Measurements from ENCODE around the gene MCOLN2.

MCOLN2 gene

GRCh38 chr1:84889437-84889836 is 107.5 kb downstream of the MCOLN2 start:
- Histone ChIP-seq H3K9me3 (no peaks in the 10 kb centered on the region), H3K4me1 (peaks cover 19% of the 10 kb centered on the region), H3K27me3 (ENCODE audit: low read depth) (no peaks in the 10 kb centered on the region), H3K4me3 (no peak overlapping the region), H3K36me3 (replicated peaks) (peaks cover 5% of the 10 kb centered on the region; the same call in 1 of the 2 replicates)
- in situ Hi-C loops (cut with MboI; ENCODE audit: low sequenced_read_pairs): no loop called here
- no peak for DNase-seq (ENCODE audit: low spot score in 2 of 2)

- Histone ChIP-seq H3K36me3 (replicated peaks) (peaks cover 6% of the 10 kb centered on the region; the same call in 1 of the 2 replicates), H3K4me3 (no peak overlapping the region), H3K4me1 (peaks cover 18% of the 10 kb centered on the region), H3K27me3 (ENCODE audit: low read depth) (no peaks in the 10 kb centered on the region), H3K9me3 (no peaks in the 10 kb centered on the region)
- in situ Hi-C loops (cut with MboI; ENCODE audit: low sequenced_read_pairs): no loop called here
- no peak for DNase-seq (ENCODE audit: low spot score in 2 of 2)
Observed at GRCh38 chr1:84888753-84889152, 108.2 kb downstream of the MCOLN2 start.

DNA sequence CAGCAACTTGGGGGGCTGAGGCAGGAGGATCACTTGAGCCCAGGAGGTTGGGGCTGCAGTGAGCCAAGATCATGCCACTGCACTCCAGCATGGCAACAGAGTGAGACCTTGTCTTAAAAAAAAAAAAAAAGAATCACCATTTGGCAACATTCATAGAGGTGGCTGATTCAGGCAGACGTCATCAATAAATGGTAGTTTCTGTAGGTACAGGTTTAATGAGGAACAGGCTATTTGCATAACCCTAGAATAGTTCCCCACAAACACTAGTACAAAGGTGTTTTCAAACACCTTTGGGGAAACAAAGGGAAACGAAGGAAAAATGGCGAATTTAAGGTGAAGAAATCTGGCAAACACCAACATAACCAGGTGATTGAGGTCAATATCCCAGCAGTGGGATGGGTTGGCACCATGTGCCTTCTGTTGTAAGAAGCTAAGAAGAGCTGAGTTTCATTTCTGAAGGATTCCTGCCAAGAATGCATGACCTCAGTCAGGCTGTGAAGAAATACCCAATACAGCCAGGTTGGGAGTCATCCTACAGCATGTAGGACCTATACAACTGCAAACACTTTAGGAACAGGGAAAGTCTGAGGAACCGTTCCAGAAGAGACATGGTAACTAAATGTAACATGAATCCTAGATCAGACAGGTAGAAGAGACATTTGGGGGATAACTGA is 109.5 kb downstream of the MCOLN2 start:
- peaks cover 6% of the 10 kb centered on the region; the same call in 1 of the 2 replicates for H3K36me3 ChIP-seq (replicated peaks)
- no peaks in the 10 kb centered on the region; the same call in 1 of the 2 replicates for H3K9me3 ChIP-seq
- in situ Hi-C loops (cut with MboI; ENCODE audit: low sequenced_read_pairs): no loop called here
- peaks cover 12% of the 10 kb centered on the region for H3K4me1 ChIP-seq
- no peak for DNase-seq (ENCODE audit: low spot score in 2 of 2)
- H3K4me3 ChIP-seq: no peak overlapping the region
- no peaks in the 10 kb centered on the region for H3K27me3 ChIP-seq (ENCODE audit: low read depth)

DNA sequence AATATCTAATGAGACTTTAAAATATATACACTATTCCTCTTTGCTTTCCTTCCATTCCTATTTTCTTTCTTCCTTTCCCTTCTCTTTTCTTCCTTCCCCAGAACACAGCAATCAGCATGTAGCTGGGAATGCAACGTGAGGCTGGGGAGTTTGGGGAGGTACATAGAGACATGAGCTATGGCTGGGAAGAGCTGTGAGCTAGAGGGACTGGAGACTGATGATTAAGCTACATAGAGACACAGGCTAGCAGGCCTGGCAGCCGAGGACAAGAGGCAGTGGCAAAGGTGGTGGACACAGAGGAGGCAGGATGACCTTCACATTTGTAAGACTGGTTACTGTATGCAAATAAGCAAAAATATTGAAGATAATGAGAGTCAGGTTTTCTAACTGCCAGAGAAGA is 111.4 kb downstream of the MCOLN2 start:
- in situ Hi-C loops (cut with MboI; ENCODE audit: low sequenced_read_pairs): no loop called here

GRCh38 chr1:84884671-84885389 is 112.1 kb downstream of the MCOLN2 start:
- H3K36me3 ChIP-seq (replicated peaks): peaks cover 6% of the 10 kb centered on the region; the same call in 1 of the 2 replicates
- H3K4me1 ChIP-seq: no peaks in the 10 kb centered on the region
- no peak for DNase-seq (ENCODE audit: low spot score in 2 of 2)
- peaks cover 3% of the 10 kb centered on the region; the same call in 1 of the 2 replicates for H3K9me3 ChIP-seq
- no peak overlapping the region for H3K4me3 ChIP-seq
- H3K27me3 ChIP-seq (ENCODE audit: low read depth): no peaks in the 10 kb centered on the region
- in situ Hi-C loops (cut with MboI; ENCODE audit: low sequenced_read_pairs): no loop called here

More for the DNA sequence above, 111.4 kb downstream of the MCOLN2 start:
- no peak overlapping the region for H3K4me3 ChIP-seq
- H3K36me3 ChIP-seq (replicated peaks): peaks cover 6% of the 10 kb centered on the region; the same call in 1 of the 2 replicates
- no peaks in the 10 kb centered on the region for H3K4me1 ChIP-seq
- H3K27me3 ChIP-seq (ENCODE audit: low read depth): no peaks in the 10 kb centered on the region
- no peak for DNase-seq (ENCODE audit: low spot score in 2 of 2)
- peaks cover 3% of the 10 kb centered on the region; the same call in 1 of the 2 replicates for H3K9me3 ChIP-seq

DNA sequence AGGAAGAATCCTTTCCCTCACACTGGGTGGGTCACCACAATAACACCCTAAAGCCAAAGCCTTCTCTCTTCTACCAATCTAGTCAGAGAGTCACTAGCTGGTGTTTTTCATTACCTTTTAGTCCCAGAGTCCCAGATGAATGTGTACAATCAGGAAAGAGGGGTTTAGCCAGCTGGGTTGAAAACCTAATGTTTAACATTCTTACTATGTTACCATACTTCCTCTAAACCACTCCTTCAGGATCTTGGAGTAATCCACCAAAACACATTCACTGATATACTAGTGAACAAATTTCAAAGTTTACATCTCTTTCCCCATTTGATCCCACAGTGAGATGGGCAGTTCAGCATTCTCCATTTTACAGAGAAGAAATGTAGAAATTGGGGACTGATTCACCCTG is 113.6 kb downstream of the MCOLN2 start:
- in situ Hi-C loops (cut with MboI; ENCODE audit: low sequenced_read_pairs): no loop called here
- peaks cover 6% of the 10 kb centered on the region; the same call in 1 of the 2 replicates for H3K36me3 ChIP-seq (replicated peaks)
- no peak for DNase-seq (ENCODE audit: low spot score in 2 of 2)
- H3K27me3 ChIP-seq (ENCODE audit: low read depth): no peaks in the 10 kb centered on the region
- no peaks in the 10 kb centered on the region for H3K4me1 ChIP-seq
- H3K4me3 ChIP-seq: no peak overlapping the region
- H3K9me3 ChIP-seq: peaks cover 3% of the 10 kb centered on the region; the same call in 1 of the 2 replicates

GRCh38 chr1:84877592-84877991 is 119.3 kb downstream of the MCOLN2 start:
- Histone ChIP-seq H3K9me3 (peaks cover 3% of the 10 kb centered on the region; the same call in 1 of the 2 replicates), H3K27me3 (ENCODE audit: low read depth) (no peaks in the 10 kb centered on the region), H3K4me3 (no peak overlapping the region), H3K36me3 (replicated peaks) (no peaks in the 10 kb centered on the region), H3K4me1 (peaks cover 4% of the 10 kb centered on the region; the same call in 1 of the 2 replicates)
- DNase-seq (ENCODE audit: low spot score in 2 of 2): no peak
- in situ Hi-C loops (cut with MboI; ENCODE audit: low sequenced_read_pairs): no loop called here

DNA sequence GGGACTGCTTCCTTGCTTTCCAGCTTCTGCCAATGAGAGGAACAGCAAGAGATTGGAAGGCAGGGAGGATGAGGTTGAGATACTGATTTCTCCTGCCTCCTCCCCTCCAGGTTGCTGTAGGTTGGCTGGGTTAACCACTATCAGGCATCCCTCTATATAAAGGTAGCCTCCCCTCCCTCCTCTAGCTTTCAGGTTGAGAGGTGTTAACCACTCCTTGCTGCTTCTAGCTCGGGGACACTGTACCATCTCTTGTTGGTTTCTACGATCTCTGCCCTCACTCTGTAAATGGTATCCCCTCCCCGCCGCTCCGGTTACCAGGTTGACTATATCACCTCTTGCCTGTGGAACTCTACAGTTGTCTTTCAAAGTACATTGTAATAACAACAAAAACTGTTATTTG is 120.6 kb downstream of the MCOLN2 start:
- in situ Hi-C loops (cut with MboI; ENCODE audit: low sequenced_read_pairs): no loop called here
- Histone ChIP-seq H3K9me3 (no peaks in the 10 kb centered on the region), H3K36me3 (replicated peaks) (no peaks in the 10 kb centered on the region), H3K27me3 (ENCODE audit: low read depth) (no peaks in the 10 kb centered on the region), H3K4me1 (peaks cover 4% of the 10 kb centered on the region; the same call in 1 of the 2 replicates), H3K4me3 (no peak overlapping the region)
- no peak for DNase-seq (ENCODE audit: low spot score in 2 of 2)
